Measurements from ENCODE around the gene LENG9.

GRCh38 chr19:54457773-54458647, 5.6 kb downstream of the LENG9 start:
- TF ChIP-seq CTCF (IDR thresholded peaks at IDR 0.05; ENCODE audit: insufficient read depth, low read depth, low read length) (no peak), EZH2 (IDR thresholded peaks at IDR 0.05; ENCODE audit: insufficient read depth, low read length) (no peak)
